ENCODE measurements around the gene ENDOD1.

- TF ChIP-seq POLR2AphosphoS5 (IDR thresholded peaks at IDR 0.05): peak; percentile 47
- TF ChIP-seq POLR2A (IDR thresholded peaks at IDR 0.05): no peak
Measured at GRCh38 chr11:95119361-95120060, 29.9 kb downstream of the ENDOD1 start.

Measured in prostate gland (tissue), 1 donor.